ENCODE data around the gene POLR2E. TPM values are rescaled to one million over a fixed set of nuclear protein-coding genes. Genes with fewer than 3 reads are reported as not detected.

The POLR2E gene
- total and polyA plus RNA-seq, 9 of the 15 experiments (the other 6 are each of a cell fraction or from before 2014, with no cell fraction given): 3.4 to 413 (median 244) TPM

- TF ChIP-seq ZZZ3 (IDR thresholded peaks at IDR 0.05) (no peak), HNRNPL (IDR thresholded peaks at IDR 0.05; ENCODE audit: low read depth, low read length) (0 out of 2 replicates have a peak, but pooled peaks have one; percentile 52), KLF1 (tag; IDR thresholded peaks at IDR 0.05) (no peak), CREB3L1 (IDR thresholded peaks at IDR 0.05; ENCODE audit: borderline replicate concordance, low read depth) (peak; percentile 72), SP1 (CRISPR knock-in tag; IDR thresholded peaks at IDR 0.05) (peak; percentile 99), CTBP1 (IDR thresholded peaks at IDR 0.05; ENCODE audit: borderline replicate concordance) (0 out of 2 replicates have a peak, but pooled peaks have one; percentile 16)
- TF ChIP-seq, protein P1, sequence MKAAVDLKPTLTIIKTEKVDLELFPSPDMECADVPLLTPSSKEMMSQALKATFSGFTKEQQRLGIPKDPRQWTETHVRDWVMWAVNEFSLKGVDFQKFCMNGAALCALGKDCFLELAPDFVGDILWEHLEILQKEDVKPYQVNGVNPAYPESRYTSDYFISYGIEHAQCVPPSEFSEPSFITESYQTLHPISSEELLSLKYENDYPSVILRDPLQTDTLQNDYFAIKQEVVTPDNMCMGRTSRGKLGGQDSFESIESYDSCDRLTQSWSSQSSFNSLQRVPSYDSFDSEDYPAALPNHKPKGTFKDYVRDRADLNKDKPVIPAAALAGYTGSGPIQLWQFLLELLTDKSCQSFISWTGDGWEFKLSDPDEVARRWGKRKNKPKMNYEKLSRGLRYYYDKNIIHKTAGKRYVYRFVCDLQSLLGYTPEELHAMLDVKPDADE (conservative IDR thresholded peaks at IDR 0.05; ENCODE audit: control insufficient read depth, low read depth, low read length): peak; percentile 53; the same call in 1 of the 2 replicates
- TF ChIP-seq, protein P2, sequence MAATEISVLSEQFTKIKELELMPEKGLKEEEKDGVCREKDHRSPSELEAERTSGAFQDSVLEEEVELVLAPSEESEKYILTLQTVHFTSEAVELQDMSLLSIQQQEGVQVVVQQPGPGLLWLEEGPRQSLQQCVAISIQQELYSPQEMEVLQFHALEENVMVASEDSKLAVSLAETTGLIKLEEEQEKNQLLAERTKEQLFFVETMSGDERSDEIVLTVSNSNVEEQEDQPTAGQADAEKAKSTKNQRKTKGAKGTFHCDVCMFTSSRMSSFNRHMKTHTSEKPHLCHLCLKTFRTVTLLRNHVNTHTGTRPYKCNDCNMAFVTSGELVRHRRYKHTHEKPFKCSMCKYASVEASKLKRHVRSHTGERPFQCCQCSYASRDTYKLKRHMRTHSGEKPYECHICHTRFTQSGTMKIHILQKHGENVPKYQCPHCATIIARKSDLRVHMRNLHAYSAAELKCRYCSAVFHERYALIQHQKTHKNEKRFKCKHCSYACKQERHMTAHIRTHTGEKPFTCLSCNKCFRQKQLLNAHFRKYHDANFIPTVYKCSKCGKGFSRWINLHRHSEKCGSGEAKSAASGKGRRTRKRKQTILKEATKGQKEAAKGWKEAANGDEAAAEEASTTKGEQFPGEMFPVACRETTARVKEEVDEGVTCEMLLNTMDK (IDR thresholded peaks at IDR 0.05; ENCODE audit: borderline replicate concordance, insufficient read depth, low read depth, low read length, poor library complexity, severe bottlenecking): peak; percentile 75
- TF ChIP-seq, protein P3, sequence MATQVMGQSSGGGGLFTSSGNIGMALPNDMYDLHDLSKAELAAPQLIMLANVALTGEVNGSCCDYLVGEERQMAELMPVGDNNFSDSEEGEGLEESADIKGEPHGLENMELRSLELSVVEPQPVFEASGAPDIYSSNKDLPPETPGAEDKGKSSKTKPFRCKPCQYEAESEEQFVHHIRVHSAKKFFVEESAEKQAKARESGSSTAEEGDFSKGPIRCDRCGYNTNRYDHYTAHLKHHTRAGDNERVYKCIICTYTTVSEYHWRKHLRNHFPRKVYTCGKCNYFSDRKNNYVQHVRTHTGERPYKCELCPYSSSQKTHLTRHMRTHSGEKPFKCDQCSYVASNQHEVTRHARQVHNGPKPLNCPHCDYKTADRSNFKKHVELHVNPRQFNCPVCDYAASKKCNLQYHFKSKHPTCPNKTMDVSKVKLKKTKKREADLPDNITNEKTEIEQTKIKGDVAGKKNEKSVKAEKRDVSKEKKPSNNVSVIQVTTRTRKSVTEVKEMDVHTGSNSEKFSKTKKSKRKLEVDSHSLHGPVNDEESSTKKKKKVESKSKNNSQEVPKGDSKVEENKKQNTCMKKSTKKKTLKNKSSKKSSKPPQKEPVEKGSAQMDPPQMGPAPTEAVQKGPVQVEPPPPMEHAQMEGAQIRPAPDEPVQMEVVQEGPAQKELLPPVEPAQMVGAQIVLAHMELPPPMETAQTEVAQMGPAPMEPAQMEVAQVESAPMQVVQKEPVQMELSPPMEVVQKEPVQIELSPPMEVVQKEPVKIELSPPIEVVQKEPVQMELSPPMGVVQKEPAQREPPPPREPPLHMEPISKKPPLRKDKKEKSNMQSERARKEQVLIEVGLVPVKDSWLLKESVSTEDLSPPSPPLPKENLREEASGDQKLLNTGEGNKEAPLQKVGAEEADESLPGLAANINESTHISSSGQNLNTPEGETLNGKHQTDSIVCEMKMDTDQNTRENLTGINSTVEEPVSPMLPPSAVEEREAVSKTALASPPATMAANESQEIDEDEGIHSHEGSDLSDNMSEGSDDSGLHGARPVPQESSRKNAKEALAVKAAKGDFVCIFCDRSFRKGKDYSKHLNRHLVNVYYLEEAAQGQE (IDR thresholded peaks at IDR 0.05; ENCODE audit: borderline replicate concordance): peak; percentile 84
- TF ChIP-seq, protein P3 (CRISPR knock-in tag; IDR thresholded peaks at IDR 0.05; ENCODE audit: low read depth): no peak
Measured at GRCh38 chr19:1113030-1113985, 18.1 kb upstream of the POLR2E start (continued).

All from K562 (cell line).